Osteoblast (primary cell): ENCODE measurements around the gene PPARG. TPM values are rescaled to one million over a fixed set of nuclear protein-coding genes. Genes with fewer than 3 reads are reported as not detected.

Source experiments
- DNase-seq: peaks from one replicate; pipeline ENCODE4 v3.0.0; 2011; ENCODE audit warnings: low spot score, mixed read lengths; ENCODE audit not compliant: insufficient read length; ENCODE audit errors: missing footprints
- H2AFZ ChIP-seq: 2 replicates; pipeline ENCODE4 v1.6.0; 2011; ENCODE audit warnings: mild to moderate bottlenecking, low read length
- H3K27ac ChIP-seq: 2 replicates; pipeline ENCODE4 v1.5.1; 2011; ENCODE audit warnings: mild to moderate bottlenecking, low read depth, low read length, moderate library complexity
- H3K27me3 ChIP-seq: 2 replicates; pipeline ENCODE4 v1.6.0; 2012; ENCODE audit warnings: mild to moderate bottlenecking, control low read depth, inconsistent platforms, low read length, moderate library complexity; ENCODE audit not compliant: insufficient read depth
- H3K36me3 ChIP-seq: 2 replicates; pipeline ENCODE4 v1.5.1; 2011; ENCODE audit warnings: mild to moderate bottlenecking, low read length, control low read depth, moderate library complexity; ENCODE audit not compliant: insufficient read depth
- H3K4me1 ChIP-seq: 2 replicates; pipeline ENCODE4 v1.5.1; 2011; ENCODE audit warnings: mild to moderate bottlenecking, low read length, control low read depth, moderate library complexity; ENCODE audit not compliant: insufficient read depth
- H3K4me2 ChIP-seq: 2 replicates; pipeline ENCODE4 v1.6.0; 2011; ENCODE audit warnings: mild to moderate bottlenecking, low read length; ENCODE audit not compliant: insufficient read depth
- H3K4me3 ChIP-seq: fragments of 200-600 bp; sonication (generic); 3 replicates; pipeline ENCODE4 v1.5.1; 2012; ENCODE audit warnings: mild to moderate bottlenecking, low read length, inconsistent platforms; ENCODE audit not compliant: insufficient read depth
- H3K79me2 ChIP-seq: 2 replicates; pipeline ENCODE4 v1.6.0; 2012; ENCODE audit warnings: mild to moderate bottlenecking, low read length, control low read depth, inconsistent platforms; ENCODE audit not compliant: insufficient read depth
- H3K9me3 ChIP-seq: 2 replicates; pipeline ENCODE4 v1.5.1; 2011; ENCODE audit warnings: low read depth, low read length, control low read depth
- H4K20me1 ChIP-seq: 2 replicates; pipeline ENCODE4 v1.6.0; 2012; ENCODE audit warnings: mild to moderate bottlenecking, low read length, control low read depth; ENCODE audit not compliant: insufficient read depth
- total RNA-seq: library from RNA; depleted of rRNA; stranded (reverse); fragments of >200 nt; gene quantifications from 2 replicates; pipeline ENCODE4 v1.2.3, GENCODE V29; 2012
- TF ChIP-seq, protein P1 (sequence below): IDR thresholded peaks from 2 replicates; pipeline ENCODE4 v1.5.1; 2011; ENCODE audit warnings: mild to moderate bottlenecking, low read depth, low read length, moderate library complexity; ENCODE audit errors: extremely low read depth

PPARG gene
- total RNA-seq, 1 donor: 7.2 TPM

DNA sequence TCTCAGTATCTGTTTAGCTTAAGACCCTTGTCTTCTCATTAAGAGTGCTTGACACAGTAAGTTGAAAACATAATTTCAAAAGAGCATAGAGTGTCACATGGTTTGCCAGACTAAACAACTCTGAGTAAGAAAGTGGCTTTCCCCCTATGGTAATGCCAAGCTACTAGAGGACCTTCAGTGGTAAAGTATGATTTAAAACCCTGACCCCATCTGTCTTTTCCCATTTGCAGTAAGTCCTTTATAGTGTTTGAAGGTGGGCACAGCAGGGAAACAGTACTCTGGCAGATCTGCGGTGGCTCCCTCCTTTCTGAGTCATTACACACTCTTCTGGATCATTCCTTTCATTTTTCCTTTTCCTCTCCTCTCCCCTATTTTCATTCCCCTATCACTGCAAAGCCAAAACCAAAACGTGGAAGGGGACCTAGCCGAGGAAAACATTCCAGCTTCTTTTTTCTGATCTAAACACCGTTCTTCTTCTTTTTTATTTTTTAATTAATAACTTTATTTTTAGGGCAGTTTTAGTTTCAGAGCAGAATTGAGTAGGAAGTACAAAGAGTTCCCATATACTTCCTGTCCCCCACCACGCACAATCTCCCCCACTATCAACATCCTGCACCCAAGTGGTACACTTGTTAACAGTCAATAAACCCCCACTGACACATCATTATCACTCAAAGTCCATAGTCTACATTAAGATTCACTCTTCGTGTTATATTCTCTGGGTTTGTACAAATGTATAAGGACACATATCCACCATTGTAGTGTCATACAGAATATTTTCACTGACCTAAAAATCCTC lies 74.7 kb downstream of the PPARG start:
- no peak for DNase-seq
- H3K27me3 ChIP-seq: no peaks in the 10 kb centered on the region
- H3K4me1 ChIP-seq: peaks cover 3% of the 10 kb centered on the region
- H3K27ac ChIP-seq: no peak overlapping the region
- no peaks in the 10 kb centered on the region for H3K9me3 ChIP-seq
- TF ChIP-seq, protein P1, sequence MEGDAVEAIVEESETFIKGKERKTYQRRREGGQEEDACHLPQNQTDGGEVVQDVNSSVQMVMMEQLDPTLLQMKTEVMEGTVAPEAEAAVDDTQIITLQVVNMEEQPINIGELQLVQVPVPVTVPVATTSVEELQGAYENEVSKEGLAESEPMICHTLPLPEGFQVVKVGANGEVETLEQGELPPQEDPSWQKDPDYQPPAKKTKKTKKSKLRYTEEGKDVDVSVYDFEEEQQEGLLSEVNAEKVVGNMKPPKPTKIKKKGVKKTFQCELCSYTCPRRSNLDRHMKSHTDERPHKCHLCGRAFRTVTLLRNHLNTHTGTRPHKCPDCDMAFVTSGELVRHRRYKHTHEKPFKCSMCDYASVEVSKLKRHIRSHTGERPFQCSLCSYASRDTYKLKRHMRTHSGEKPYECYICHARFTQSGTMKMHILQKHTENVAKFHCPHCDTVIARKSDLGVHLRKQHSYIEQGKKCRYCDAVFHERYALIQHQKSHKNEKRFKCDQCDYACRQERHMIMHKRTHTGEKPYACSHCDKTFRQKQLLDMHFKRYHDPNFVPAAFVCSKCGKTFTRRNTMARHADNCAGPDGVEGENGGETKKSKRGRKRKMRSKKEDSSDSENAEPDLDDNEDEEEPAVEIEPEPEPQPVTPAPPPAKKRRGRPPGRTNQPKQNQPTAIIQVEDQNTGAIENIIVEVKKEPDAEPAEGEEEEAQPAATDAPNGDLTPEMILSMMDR: no peak
- H3K4me2 ChIP-seq: peak overlapping the region; percentile 26
- H2AFZ ChIP-seq: no peak overlapping the region
- H3K36me3 ChIP-seq: no peaks in the 10 kb centered on the region
- H4K20me1 ChIP-seq: no peaks in the 10 kb centered on the region
- H3K79me2 ChIP-seq: no peaks in the 10 kb centered on the region
- no peak overlapping the region for H3K4me3 ChIP-seq

- DNase-seq: no peak
- H3K79me2 ChIP-seq: no peaks in the 10 kb centered on the region
- H4K20me1 ChIP-seq: no peaks in the 10 kb centered on the region
- H2AFZ ChIP-seq: no peak overlapping the region
- H3K27me3 ChIP-seq: no peaks in the 10 kb centered on the region
- peaks cover 15% of the 10 kb centered on the region for H3K4me1 ChIP-seq
- no peak overlapping the region for H3K4me3 ChIP-seq
- H3K36me3 ChIP-seq: no peaks in the 10 kb centered on the region
- H3K27ac ChIP-seq: no peak overlapping the region
- TF ChIP-seq, protein P1: no peak
- no peak overlapping the region for H3K4me2 ChIP-seq
- H3K9me3 ChIP-seq: no peaks in the 10 kb centered on the region
These were observed 78.5 kb downstream of the PPARG start for GRCh38 chr3:12367346-12367745.

GRCh38 chr3:12369029-12369428 lies 80.2 kb downstream of the PPARG start:
- no peaks in the 10 kb centered on the region for H3K9me3 ChIP-seq
- TF ChIP-seq, protein P1: no peak

DNA sequence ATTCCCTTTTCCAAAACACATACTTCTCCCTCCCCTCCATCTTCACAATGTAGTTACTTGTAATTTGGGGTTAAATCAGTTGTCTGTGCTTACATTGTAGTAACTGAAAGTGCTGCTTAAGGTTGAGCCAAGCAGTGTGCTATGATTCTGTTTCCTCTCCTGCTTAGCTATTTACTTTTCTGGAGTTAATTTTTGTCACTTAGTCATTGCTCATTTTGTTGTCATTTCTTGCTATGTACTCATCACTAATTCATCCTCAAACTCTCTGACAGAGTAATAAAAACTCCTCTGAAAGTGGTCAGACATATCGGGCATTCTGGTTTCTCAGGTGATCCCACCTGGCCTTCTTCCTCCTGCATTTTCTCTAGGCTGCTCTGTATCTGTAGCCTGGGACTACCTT lies 80.7 kb downstream of the PPARG start:
- H3K36me3 ChIP-seq: no peaks in the 10 kb centered on the region
- no peaks in the 10 kb centered on the region for H3K9me3 ChIP-seq
- no peaks in the 10 kb centered on the region for H4K20me1 ChIP-seq
- peaks cover 12% of the 10 kb centered on the region for H3K4me1 ChIP-seq
- no peaks in the 10 kb centered on the region for H3K79me2 ChIP-seq
- TF ChIP-seq, protein P1: no peak
- H3K4me3 ChIP-seq: no peak overlapping the region
- no peak overlapping the region for H3K27ac ChIP-seq
- H2AFZ ChIP-seq: no peak overlapping the region
- H3K27me3 ChIP-seq: no peaks in the 10 kb centered on the region
- no peak overlapping the region for H3K4me2 ChIP-seq
- DNase-seq: no peak

More at GRCh38 chr3:12369029-12369428, 80.2 kb downstream of the PPARG start:
- H3K4me1 ChIP-seq: peaks cover 12% of the 10 kb centered on the region
- no peak overlapping the region for H2AFZ ChIP-seq
- H3K4me2 ChIP-seq: no peak overlapping the region
- H4K20me1 ChIP-seq: no peaks in the 10 kb centered on the region
- H3K27me3 ChIP-seq: no peaks in the 10 kb centered on the region
- no peaks in the 10 kb centered on the region for H3K36me3 ChIP-seq
- no peak overlapping the region for H3K27ac ChIP-seq
- no peak for DNase-seq
- H3K4me3 ChIP-seq: no peak overlapping the region
- H3K79me2 ChIP-seq: no peaks in the 10 kb centered on the region
